K562 (cell line): Measurements from ENCODE around the gene TMED10. TPM values are rescaled to one million over a fixed set of nuclear protein-coding genes. Genes with fewer than 3 reads are reported as not detected.

Experiments
- CREM ChIP-seq: IDR thresholded peaks from 2 replicates; pipeline ENCODE4 v1.6.1; 2014; ENCODE audit warnings: antibody characterized with exemption, low read depth
- E2F3 ChIP-seq: fragments of 250-450 bp; sonication (Bioruptor Pico); IDR thresholded peaks from 2 replicates; pipeline ENCODE4 v1.4.0; 2020; ENCODE audit warnings: mild to moderate bottlenecking
- E2F5 ChIP-seq: sonication (generic); formaldehyde crosslinking; IDR thresholded peaks from 2 replicates; pipeline ENCODE4 v1.8.0; 2022; ENCODE audit warnings: mild to moderate bottlenecking, missing genetic modification reagents
- EHMT2 ChIP-seq: fragments of 450-650 bp; IDR thresholded peaks from 2 replicates; pipeline ENCODE4 v1.6.1; 2018; ENCODE audit warnings: antibody characterized with exemption
- ETV5 ChIP-seq: sonication (generic); formaldehyde crosslinking; IDR thresholded peaks from 2 replicates; pipeline ENCODE4 v1.4.0; 2020; ENCODE audit warnings: low read depth, mild to moderate bottlenecking, missing genetic modification reagents
- HCFC1 ChIP-seq: IDR thresholded peaks from 2 replicates; pipeline ENCODE4 v1.6.1; 2012; ENCODE audit warnings: low read depth, low read length, improper control_type of control experiment
- MGA ChIP-seq: fragments of 450-650 bp; IDR thresholded peaks from 2 replicates; pipeline ENCODE4 v1.6.1; 2016; ENCODE audit warnings: mild to moderate bottlenecking, moderate library complexity
- PHF20 ChIP-seq: fragments of 450-650 bp; IDR thresholded peaks from 2 replicates; pipeline ENCODE4 v1.6.1; 2018; ENCODE audit not compliant: partially characterized antibody
- POLR3A ChIP-seq: IDR thresholded peaks from 2 replicates; pipeline ENCODE4 v1.6.1; 2011; ENCODE audit warnings: borderline replicate concordance, mild to moderate bottlenecking, moderate library complexity; ENCODE audit not compliant: insufficient read length, insufficient read depth; ENCODE audit errors: extremely low read depth
- SUPT5H ChIP-seq: fragments of 450-650 bp; IDR thresholded peaks from 2 replicates; pipeline ENCODE4 v1.6.1; 2016
- XRCC5 ChIP-seq: fragments of 200-400 bp; formaldehyde crosslinking; IDR thresholded peaks from 2 replicates; pipeline ENCODE4 v1.6.1; 2017; ENCODE audit warnings: low read depth, mild to moderate bottlenecking, low read length
- ZZZ3 ChIP-seq: fragments of 450-650 bp; IDR thresholded peaks from 2 replicates; pipeline ENCODE4 v1.6.1; 2016; ENCODE audit warnings: antibody characterized with exemption, mild to moderate bottlenecking, moderate library complexity
- polyA plus RNA-seq, 8 experiments: library from polyadenylated mRNA; depleted of rRNA in 4 of 8; stranded (reverse) in 5 of 8; unstranded in 3 of 8; fragments of >200 nt; fragmentation: Nextera tagmentation in 2 of 8; fragmentation: Illumina TruSeq in 1 of 8; extraction: Ambion mirVana in 2 of 8; extraction: Trizol in 1 of 8; gene quantifications; 2 replicates each; pipeline versions ENCODE4 v1.2.1 to v1.2.3, GENCODE V29; 2011 to 2014; ENCODE audit warnings: inconsistent platforms in 1 of 8, missing spikeins in 1 of 8
- total RNA-seq, 7 experiments: library from RNA; depleted of rRNA in 6 of 7; stranded (reverse); fragments of >200 nt in 6 of 7; fragmentation: Illumina TruSeq in 2 of 7; extraction: Trizol in 2 of 7; gene quantifications; 2 replicates each; pipeline versions ENCODE4 v1.2.1 to v1.2.3, GENCODE V29; 2011 to 2021; ENCODE audit warnings: low replicate concordance in 1 of 7
- TF ChIP-seq, protein P1 (sequence below): fragments of 150-350 bp; conservative IDR thresholded peaks from 2 replicates; pipeline ENCODE4 v1.6.1; 2014; ENCODE audit warnings: low read length

TMED10 gene
- total and polyA plus RNA-seq, 9 of the 15 experiments (the other 6 are each of a cell fraction or from before 2014, with no cell fraction given), result 62.2 to 233 (median 124) TPM

GRCh38 chr14:75126679-75127473, 49.5 kb downstream of the TMED10 start, which contains the start of gene NEK9 (continued):
- TF ChIP-seq MGA (peak; percentile 75), PHF20 (peak; percentile 92), E2F5 (CRISPR knock-in tag) (peak; percentile 63; the same call in 1 of the 2 replicates), HCFC1 (peak; percentile 74), E2F3 (peak; percentile 45; the same call in 1 of the 2 replicates), ZZZ3 (peak; percentile 65), POLR3A (no peak), CREM (peak; percentile 15; the same call in 1 of the 2 replicates), XRCC5 (peak; percentile 52; the same call in 1 of the 2 replicates), EHMT2 (peak; percentile 75; the same call in 1 of the 2 replicates), SUPT5H (peak; percentile 87), ETV5 (CRISPR knock-in tag) (peak; percentile 69; the same call in 1 of the 2 replicates)
- TF ChIP-seq, protein P1, sequence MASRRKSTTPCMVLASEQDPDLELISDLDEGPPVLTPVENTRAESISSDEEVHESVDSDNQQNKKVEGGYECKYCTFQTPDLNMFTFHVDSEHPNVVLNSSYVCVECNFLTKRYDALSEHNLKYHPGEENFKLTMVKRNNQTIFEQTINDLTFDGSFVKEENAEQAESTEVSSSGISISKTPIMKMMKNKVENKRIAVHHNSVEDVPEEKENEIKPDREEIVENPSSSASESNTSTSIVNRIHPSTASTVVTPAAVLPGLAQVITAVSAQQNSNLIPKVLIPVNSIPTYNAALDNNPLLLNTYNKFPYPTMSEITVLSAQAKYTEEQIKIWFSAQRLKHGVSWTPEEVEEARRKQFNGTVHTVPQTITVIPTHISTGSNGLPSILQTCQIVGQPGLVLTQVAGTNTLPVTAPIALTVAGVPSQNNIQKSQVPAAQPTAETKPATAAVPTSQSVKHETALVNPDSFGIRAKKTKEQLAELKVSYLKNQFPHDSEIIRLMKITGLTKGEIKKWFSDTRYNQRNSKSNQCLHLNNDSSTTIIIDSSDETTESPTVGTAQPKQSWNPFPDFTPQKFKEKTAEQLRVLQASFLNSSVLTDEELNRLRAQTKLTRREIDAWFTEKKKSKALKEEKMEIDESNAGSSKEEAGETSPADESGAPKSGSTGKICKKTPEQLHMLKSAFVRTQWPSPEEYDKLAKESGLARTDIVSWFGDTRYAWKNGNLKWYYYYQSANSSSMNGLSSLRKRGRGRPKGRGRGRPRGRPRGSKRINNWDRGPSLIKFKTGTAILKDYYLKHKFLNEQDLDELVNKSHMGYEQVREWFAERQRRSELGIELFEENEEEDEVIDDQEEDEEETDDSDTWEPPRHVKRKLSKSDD, result no peak
